HepG2 (cell line): Measurements from ENCODE around the gene SPRYD3. TPM values are rescaled to one million over a fixed set of nuclear protein-coding genes. Genes with fewer than 3 reads are reported as not detected.

Experiments used
- ATAC-seq: fragments of 200-7000 bp; cut with Tn5 transposase; 3 replicates; pipeline ENCODE4 v1.9.1; 2020; ENCODE audit warnings: mild to moderate bottlenecking, moderate library complexity
- BruUV-seq: library from RNA; stranded (reverse); fragments of 400-500 nt; replicated peaks from 2 replicates; lab custom pipeline; 2021; lab: Mats Ljungman, UMichigan
- CTCF ChIA-PET: fragments of 300-600 bp; formaldehyde crosslinking; extraction: SDS; loops from one replicate; lab custom pipeline; 2021; ENCODE audit warnings: low total read pairs, inconsistent platforms, low intra/inter-chr PET ratio; lab: Yijun Ruan, JAX
- POLR2A ChIA-PET: fragments of 350-600 bp; sonication (Branson Sonifier 250); formaldehyde crosslinking; loops from one replicate; lab custom pipeline; 2020; ENCODE audit warnings: antibody characterized with exemption, inconsistent platforms; lab: Yijun Ruan, JAX
- DNase-seq: peaks from one replicate; pipeline ENCODE4 v3.0.0-alpha.2; 2015; ENCODE audit warnings: low spot score
- FAIRE-seq: peaks from 3 replicates; lab custom pipeline; 2011; peaks lifted over from hg19 to GRCh38; lab: Jason Lieb, UNC
- H2AFZ ChIP-seq: one replicate; pipeline ENCODE4 v1.6.1; 2011; ENCODE audit warnings: low read length, inconsistent platforms
- H3K27ac ChIP-seq: fragments of 300-600 bp; 3 replicates; pipeline ENCODE4 v1.8.0; 2011; ENCODE audit warnings: mixed run types, mild to moderate bottlenecking, mixed read lengths, low read length, inconsistent platforms; ENCODE audit not compliant: insufficient read depth; ENCODE audit errors: extremely low read length
- H3K27me3 ChIP-seq, 2 experiments: fragments of 200-600 bp in 1 of 2; 2 replicates in 1 of 2; 3 replicates in 1 of 2; pipeline versions ENCODE4 v1.6.0 to v1.8.0; 2011; ENCODE audit warnings: low read length in 2 of 2, mild to moderate bottlenecking in 2 of 2, moderate library complexity in 2 of 2, inconsistent platforms in 1 of 2; ENCODE audit not compliant: insufficient read depth in 2 of 2, control insufficient read depth in 1 of 2
- H3K36me3 ChIP-seq, 2 experiments: fragments of 200-600 bp in 1 of 2; replicated peaks in 1 of 2; 2 replicates in 1 of 2; 3 replicates in 1 of 2; pipeline versions ENCODE4 v1.5.1 to v1.8.0; 2011; ENCODE audit warnings: low read length in 2 of 2, inconsistent platforms in 1 of 2; ENCODE audit not compliant: insufficient read depth in 2 of 2, control insufficient read depth in 1 of 2
- H3K4me1 ChIP-seq: 2 replicates; pipeline ENCODE4 v1.5.1; 2012; ENCODE audit warnings: low read length, inconsistent platforms; ENCODE audit not compliant: insufficient read depth
- H3K4me2 ChIP-seq: 2 replicates; pipeline ENCODE4 v1.6.0; 2011; ENCODE audit warnings: low read depth, low read length, inconsistent platforms
- H3K4me3 ChIP-seq, 3 experiments: fragments of 200-600 bp in 1 of 3; sonication (generic), shearing (Covaris generic) in 1 of 3; replicated peaks in 1 of 3; 2 replicates each; pipeline ENCODE4 v1.5.1; 2011 to 2016; ENCODE audit warnings: low read length in 3 of 3, inconsistent platforms in 2 of 3, low read depth in 2 of 3, mild to moderate bottlenecking in 2 of 3, control low read depth in 1 of 3, mixed read lengths in 1 of 3; ENCODE audit not compliant: insufficient read depth in 1 of 3
- H3K79me2 ChIP-seq: one replicate; pipeline ENCODE4 v1.6.1; 2011; ENCODE audit warnings: low read length, inconsistent platforms; ENCODE audit not compliant: insufficient read depth
- H3K9ac ChIP-seq: 2 replicates; pipeline ENCODE4 v1.6.0; 2011; ENCODE audit warnings: mild to moderate bottlenecking, low read depth, low read length, inconsistent platforms; ENCODE audit not compliant: insufficient read depth
- H3K9me3 ChIP-seq: 2 replicates; pipeline ENCODE4 v1.5.1; 2012; ENCODE audit warnings: mild to moderate bottlenecking, low read length
- H4K20me1 ChIP-seq: 2 replicates; pipeline ENCODE4 v1.6.0; 2011; ENCODE audit warnings: inconsistent platforms, mild to moderate bottlenecking, low read length, moderate library complexity; ENCODE audit not compliant: insufficient read depth
- ATF7 ChIP-seq, 2 experiments: fragments of 450-650 bp in 1 of 2; sonication (generic) in 1 of 2; formaldehyde crosslinking in 1 of 2; IDR thresholded peaks; 2 replicates each; pipeline versions ENCODE4 v1.4.0 to v1.6.1; 2016 to 2020; ENCODE audit warnings: antibody characterized with exemption in 1 of 2, mild to moderate bottlenecking in 1 of 2, missing genetic modification reagents in 1 of 2
- CCDC6 ChIP-seq: sonication (generic); formaldehyde crosslinking; IDR thresholded peaks from 2 replicates; pipeline ENCODE4 v1.8.1; 2022; ENCODE audit warnings: mild to moderate bottlenecking, missing genetic modification reagents, moderate library complexity
- HDAC1 ChIP-seq: sonication (generic); formaldehyde crosslinking; IDR thresholded peaks from 2 replicates; pipeline ENCODE4 v1.5.1; 2020; ENCODE audit warnings: mild to moderate bottlenecking, missing genetic modification reagents
- KAT2B ChIP-seq: fragments of 150-350 bp; IDR thresholded peaks from 2 replicates; pipeline ENCODE4 v1.6.1; 2014; ENCODE audit warnings: low read depth, low read length, borderline replicate concordance
- KDM1A ChIP-seq: IDR thresholded peaks from 2 replicates; pipeline ENCODE4 v1.6.1; 2016; ENCODE audit warnings: missing compliant biosample characterization
- KLF9 ChIP-seq: IDR thresholded peaks from 2 replicates; pipeline ENCODE4 v1.6.1; 2016; ENCODE audit warnings: low read depth
- MED1 ChIP-seq: sonication (generic); formaldehyde crosslinking; IDR thresholded peaks from 2 replicates; pipeline ENCODE4 v1.4.0; 2020; ENCODE audit warnings: missing genetic modification reagents
- NONO ChIP-seq, 2 experiments: fragments of 450-650 bp in 1 of 2; sonication (generic) in 1 of 2; formaldehyde crosslinking in 1 of 2; IDR thresholded peaks in 1 of 2; conservative IDR thresholded peaks in 1 of 2; 2 replicates each; pipeline versions ENCODE4 v1.6.1 to v1.8.0; 2017 to 2022; ENCODE audit warnings: mild to moderate bottlenecking in 1 of 2, missing genetic modification reagents in 1 of 2, moderate library complexity in 1 of 2
- SIX1 ChIP-seq: sonication (generic); formaldehyde crosslinking; IDR thresholded peaks from 2 replicates; pipeline ENCODE4 v1.4.0; 2020; ENCODE audit warnings: missing genetic modification reagents, borderline replicate concordance
- SIX4 ChIP-seq: sonication (generic); formaldehyde crosslinking; IDR thresholded peaks from 2 replicates; pipeline ENCODE4 v1.4.0; 2020; ENCODE audit warnings: missing genetic modification reagents
- SKI ChIP-seq: fragments of 450-650 bp; IDR thresholded peaks from one replicate; pipeline ENCODE4 v1.6.1; 2018; ENCODE audit warnings: mild to moderate bottlenecking; ENCODE audit not compliant: partially characterized antibody
- SOX13 ChIP-seq, 3 experiments: fragments of 450-650 bp in 1 of 3; sonication (generic) in 1 of 3; formaldehyde crosslinking in 1 of 3; IDR thresholded peaks in 2 of 3; conservative IDR thresholded peaks in 1 of 3; 2 replicates each; pipeline versions ENCODE4 v1.5.0 to v1.6.1; 2016 to 2020; ENCODE audit warnings: antibody characterized with exemption in 1 of 3, mild to moderate bottlenecking in 1 of 3, missing compliant biosample characterization in 1 of 3, missing genetic modification reagents in 1 of 3, moderate library complexity in 1 of 3
- SOX5 ChIP-seq: IDR thresholded peaks from 2 replicates; pipeline ENCODE4 v1.6.1; 2016; ENCODE audit warnings: borderline replicate concordance
- TGIF2 ChIP-seq: IDR thresholded peaks from 2 replicates; pipeline ENCODE4 v1.6.1; 2016; ENCODE audit warnings: control low read depth, missing compliant biosample characterization
- YEATS4 ChIP-seq: sonication (generic); formaldehyde crosslinking; IDR thresholded peaks from 2 replicates; pipeline ENCODE4 v1.4.0; 2020; ENCODE audit warnings: missing genetic modification reagents, borderline replicate concordance
- YY1 ChIP-seq: IDR thresholded peaks from 2 replicates; pipeline ENCODE4 v1.6.1; 2011; ENCODE audit warnings: low read length, low read depth, moderate library complexity, mild to moderate bottlenecking; ENCODE audit not compliant: insufficient read depth, insufficient replicate concordance
- WGBS: methylation state at CpG from one replicate; pipeline ENCODE4 v1.1.6; 2017; ENCODE audit warnings: low lambda C conversion rate; 5-methylcytosine and 5-hydroxymethylcytosine counted together
- in situ Hi-C: cut with HindIII; loops from 2 replicates; pipeline ENCODE4 v1.10.0; 2017; ENCODE audit warnings: low pct_unique_long_range_greater_than_20kb; ENCODE audit not compliant: extremely low pct_ligation_motif_present
- intact Hi-C: fragments of 100-400 bp; cut with micrococcal nuclease; formaldehyde crosslinking; loops from one replicate; pipeline ENCODE4 v1.10.0; 2022; ENCODE audit not compliant: unreplicated experiment
- polyA plus RNA-seq, 8 experiments: library from polyadenylated mRNA; depleted of rRNA in 3 of 8; stranded (reverse) in 7 of 8; unstranded in 1 of 8; fragments of >200 nt; fragmentation: Illumina TruSeq in 4 of 8; extraction: Trizol in 4 of 8; gene quantifications; 2 replicates each; pipeline versions ENCODE4 v1.2.1 to v1.2.3, GENCODE V29; 2011 to 2016; ENCODE audit warnings: low read depth in 4 of 8, missing spikeins in 1 of 8, mixed read lengths in 1 of 8; ENCODE audit not compliant: insufficient read depth in 1 of 8
- total RNA-seq, 5 experiments: library from RNA; depleted of rRNA; stranded (reverse); fragments of >200 nt; fragmentation: Illumina TruSeq; extraction: Trizol; gene quantifications; 2 replicates each; pipeline ENCODE4 v1.2.3, GENCODE V29; 2016; ENCODE audit warnings: low read depth in 1 of 5
- TF ChIP-seq, protein P1 (sequence below): IDR thresholded peaks from 2 replicates; pipeline ENCODE4 v1.4.0; 2020; ENCODE audit warnings: mild to moderate bottlenecking, missing genetic modification reagents
- TF ChIP-seq, protein P2 (sequence below): sonication (generic); formaldehyde crosslinking; IDR thresholded peaks from 2 replicates; pipeline ENCODE4 v1.8.0; 2022; ENCODE audit warnings: missing genetic modification reagents, mild to moderate bottlenecking, moderate library complexity, borderline replicate concordance

The SPRYD3 gene
- total and polyA plus RNA-seq, 2 of the 13 experiments (the other 11 are each of a cell fraction or from before 2014, with no cell fraction given), result 9.0 to 9.2 TPM

DNA sequence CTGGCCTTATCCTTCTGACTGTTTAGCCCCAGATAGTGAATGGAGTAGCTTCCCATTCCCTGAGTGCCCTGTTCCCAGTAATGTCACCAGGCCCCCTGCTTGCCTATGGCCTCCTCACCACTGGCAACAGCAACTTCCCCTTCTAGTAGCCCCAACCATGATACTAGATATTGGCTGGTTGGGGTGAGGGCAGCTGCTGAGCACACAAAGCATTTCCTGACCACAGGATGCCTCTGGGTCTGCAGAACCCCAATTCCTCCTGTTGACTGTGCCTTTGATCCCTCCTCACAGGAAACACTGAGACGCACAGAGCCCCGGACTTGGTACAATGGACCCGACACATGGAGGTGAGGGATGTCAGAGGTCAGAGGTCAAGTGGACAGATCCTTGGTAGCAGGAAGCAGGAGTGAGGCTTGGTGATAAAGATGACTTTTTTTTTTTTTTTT is 24.7 kb upstream of the SPRYD3 start:
- peak overlapping the region; percentile 73 for H3K9ac ChIP-seq
- peak overlapping the region; percentile 89 for H3K27ac ChIP-seq
- no peaks in the 10 kb centered on the region for H3K79me2 ChIP-seq
- H2AFZ ChIP-seq, result no peak overlapping the region
- ChIA-PET CTCF (no interaction called here), POLR2A (interaction anchor here (1.4 to 5.4 kb wide), 17 partner anchors 10 to 276 kb away, joined by 3 to 102 read pairs (median 12); partner anchors contain the start of genes CSAD, EIF4B, KRT8 and PFDN5)
- ATAC-seq (peak; percentile 46), DNase-seq (peak; percentile 83), FAIRE-seq (peak; percentile 80)
- H3K27me3 ChIP-seq, result no peaks in the 10 kb centered on the region
- H3K36me3 ChIP-seq, result peaks cover 0 to 7% of the 10 kb centered on the region in 2 experiments; a peak in 2 of 5 replicates
- no peaks in the 10 kb centered on the region for H4K20me1 ChIP-seq
- peaks cover 81% of the 10 kb centered on the region for H3K4me1 ChIP-seq
- WGBS, result 0% methylated on average over 3 of the region's 3 CpGs
- peak overlapping the region; percentile 52 to 76 (median 57) for H3K4me3 ChIP-seq
- in situ Hi-C loops, result loop anchor here (5.0 kb wide), 1 partner anchor 42 kb away; no protein-coding TSS in a partner anchor
- no TSS peak for BruUV-seq
- H3K9me3 ChIP-seq, result no peaks in the 10 kb centered on the region
- peak overlapping the region; percentile 92 for H3K4me2 ChIP-seq
- intact Hi-C loops, result loop anchor here (5.0 kb wide), 1 partner anchor 43 kb away; no protein-coding TSS in a partner anchor
- peak; percentile 24 for TF ChIP-seq YY1
- peak; percentile 71; the same call in 1 of the 2 replicates for TF ChIP-seq SOX5 (CRISPR knock-in tag)
- no peak for TF ChIP-seq CCDC6 (CRISPR knock-in tag)
- TF ChIP-seq, protein P1, sequence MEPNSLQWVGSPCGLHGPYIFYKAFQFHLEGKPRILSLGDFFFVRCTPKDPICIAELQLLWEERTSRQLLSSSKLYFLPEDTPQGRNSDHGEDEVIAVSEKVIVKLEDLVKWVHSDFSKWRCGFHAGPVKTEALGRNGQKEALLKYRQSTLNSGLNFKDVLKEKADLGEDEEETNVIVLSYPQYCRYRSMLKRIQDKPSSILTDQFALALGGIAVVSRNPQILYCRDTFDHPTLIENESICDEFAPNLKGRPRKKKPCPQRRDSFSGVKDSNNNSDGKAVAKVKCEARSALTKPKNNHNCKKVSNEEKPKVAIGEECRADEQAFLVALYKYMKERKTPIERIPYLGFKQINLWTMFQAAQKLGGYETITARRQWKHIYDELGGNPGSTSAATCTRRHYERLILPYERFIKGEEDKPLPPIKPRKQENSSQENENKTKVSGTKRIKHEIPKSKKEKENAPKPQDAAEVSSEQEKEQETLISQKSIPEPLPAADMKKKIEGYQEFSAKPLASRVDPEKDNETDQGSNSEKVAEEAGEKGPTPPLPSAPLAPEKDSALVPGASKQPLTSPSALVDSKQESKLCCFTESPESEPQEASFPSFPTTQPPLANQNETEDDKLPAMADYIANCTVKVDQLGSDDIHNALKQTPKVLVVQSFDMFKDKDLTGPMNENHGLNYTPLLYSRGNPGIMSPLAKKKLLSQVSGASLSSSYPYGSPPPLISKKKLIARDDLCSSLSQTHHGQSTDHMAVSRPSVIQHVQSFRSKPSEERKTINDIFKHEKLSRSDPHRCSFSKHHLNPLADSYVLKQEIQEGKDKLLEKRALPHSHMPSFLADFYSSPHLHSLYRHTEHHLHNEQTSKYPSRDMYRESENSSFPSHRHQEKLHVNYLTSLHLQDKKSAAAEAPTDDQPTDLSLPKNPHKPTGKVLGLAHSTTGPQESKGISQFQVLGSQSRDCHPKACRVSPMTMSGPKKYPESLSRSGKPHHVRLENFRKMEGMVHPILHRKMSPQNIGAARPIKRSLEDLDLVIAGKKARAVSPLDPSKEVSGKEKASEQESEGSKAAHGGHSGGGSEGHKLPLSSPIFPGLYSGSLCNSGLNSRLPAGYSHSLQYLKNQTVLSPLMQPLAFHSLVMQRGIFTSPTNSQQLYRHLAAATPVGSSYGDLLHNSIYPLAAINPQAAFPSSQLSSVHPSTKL, result peak; percentile 71
- TF ChIP-seq SIX1, result peak; percentile 22; the same call in 1 of the 2 replicates
- no peak for TF ChIP-seq NONO (IDR thresholded peaks at IDR 0.05)
- peak; percentile 52; the same call in 1 of the 2 replicates for TF ChIP-seq NONO (CRISPR knock-in tag; conservative IDR thresholded peaks at IDR 0.05)
- peak; percentile 94 for TF ChIP-seq MED1 (CRISPR knock-in tag)
- TF ChIP-seq SIX4, result 0 out of 2 replicates have a peak, but pooled peaks have one; percentile 30
- no peak for TF ChIP-seq SOX13 (IDR thresholded peaks at IDR 0.05)
- TF ChIP-seq SOX13 (CRISPR knock-in tag; conservative IDR thresholded peaks at IDR 0.05 in 1 of 2, IDR thresholded peaks at IDR 0.05 in 1 of 2), result peak in 1 of 2 experiments; percentile 67; a peak in 2 of 4 replicates
- TF ChIP-seq YEATS4 (CRISPR knock-in tag), result 0 out of 2 replicates have a peak, but pooled peaks have one; percentile 23
- TF ChIP-seq SKI, result peak; percentile 21
- no peak for TF ChIP-seq ATF7 (IDR thresholded peaks at IDR 0.05)
- 0 out of 2 replicates have a peak, but pooled peaks have one; percentile 26 for TF ChIP-seq ATF7 (CRISPR knock-in tag; IDR thresholded peaks at IDR 0.05)
- TF ChIP-seq HDAC1 (CRISPR knock-in tag), result peak; percentile 67
- TF ChIP-seq KDM1A (CRISPR knock-in tag), result peak; percentile 67; the same call in 1 of the 2 replicates
- TF ChIP-seq, protein P2, sequence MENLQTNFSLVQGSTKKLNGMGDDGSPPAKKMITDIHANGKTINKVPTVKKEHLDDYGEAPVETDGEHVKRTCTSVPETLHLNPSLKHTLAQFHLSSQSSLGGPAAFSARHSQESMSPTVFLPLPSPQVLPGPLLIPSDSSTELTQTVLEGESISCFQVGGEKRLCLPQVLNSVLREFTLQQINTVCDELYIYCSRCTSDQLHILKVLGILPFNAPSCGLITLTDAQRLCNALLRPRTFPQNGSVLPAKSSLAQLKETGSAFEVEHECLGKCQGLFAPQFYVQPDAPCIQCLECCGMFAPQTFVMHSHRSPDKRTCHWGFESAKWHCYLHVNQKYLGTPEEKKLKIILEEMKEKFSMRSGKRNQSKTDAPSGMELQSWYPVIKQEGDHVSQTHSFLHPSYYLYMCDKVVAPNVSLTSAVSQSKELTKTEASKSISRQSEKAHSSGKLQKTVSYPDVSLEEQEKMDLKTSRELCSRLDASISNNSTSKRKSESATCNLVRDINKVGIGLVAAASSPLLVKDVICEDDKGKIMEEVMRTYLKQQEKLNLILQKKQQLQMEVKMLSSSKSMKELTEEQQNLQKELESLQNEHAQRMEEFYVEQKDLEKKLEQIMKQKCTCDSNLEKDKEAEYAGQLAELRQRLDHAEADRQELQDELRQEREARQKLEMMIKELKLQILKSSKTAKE (CRISPR knock-in tag), result peak; percentile 91
- TF ChIP-seq TGIF2, result peak; percentile 61; the same call in 1 of the 2 replicates
- no peak for TF ChIP-seq KAT2B
- no peak for TF ChIP-seq KLF9
